Liver (tissue), 9 donors: Measurements from ENCODE around the gene ARFIP1. TPM values are rescaled to one million over a fixed set of nuclear protein-coding genes. Genes with fewer than 3 reads are reported as not detected.

Experiments used
- DNase-seq: peaks from one replicate; pipeline ENCODE4 v3.0.0-alpha.2; 2017; ENCODE audit warnings: low spot score
- H3K27ac ChIP-seq, 2 donors: one replicate each; pipeline ENCODE4 v1.7.0; 2013; ENCODE audit warnings: inconsistent platforms in 2 of 2, low read length in 2 of 2, control low read depth in 1 of 2, low read depth in 1 of 2, mild to moderate bottlenecking in 1 of 2
- H3K27me3 ChIP-seq, 4 donors: one replicate each; pipeline versions ENCODE4 v1.6.1 to v1.7.0; 2013; ENCODE audit warnings: low read length in 3 of 4, inconsistent platforms in 1 of 4, mild to moderate bottlenecking in 1 of 4, moderate library complexity in 1 of 4; ENCODE audit not compliant: control insufficient read depth in 4 of 4, insufficient read depth in 4 of 4
- H3K36me3 ChIP-seq, 4 donors: one replicate each; pipeline versions ENCODE4 v1.6.1 to v1.7.0; 2013; ENCODE audit warnings: low read length in 3 of 4, mild to moderate bottlenecking in 3 of 4, low read depth in 1 of 4, moderate library complexity in 1 of 4; ENCODE audit not compliant: control insufficient read depth in 4 of 4, insufficient read depth in 3 of 4
- H3K4me1 ChIP-seq, 4 donors: one replicate each; pipeline versions ENCODE4 v1.6.1 to v1.7.0; 2013; ENCODE audit warnings: low read length in 3 of 4, mild to moderate bottlenecking in 3 of 4, moderate library complexity in 1 of 4; ENCODE audit not compliant: control insufficient read depth in 4 of 4, insufficient read depth in 4 of 4
- H3K4me3 ChIP-seq, 3 donors: one replicate each; pipeline versions ENCODE4 v1.6.1 to v1.7.0; 2013; ENCODE audit warnings: low read length in 3 of 3, control low read depth in 1 of 3, low read depth in 1 of 3, mild to moderate bottlenecking in 1 of 3
- H3K9ac ChIP-seq, 2 donors: one replicate each; pipeline ENCODE4 v1.7.0; 2013; ENCODE audit warnings: low read length in 2 of 2, mild to moderate bottlenecking in 2 of 2, moderate library complexity in 2 of 2, control low read depth in 1 of 2, low read depth in 1 of 2
- H3K9me3 ChIP-seq, 4 donors: one replicate each; pipeline versions ENCODE4 v1.6.1 to v1.7.0; 2013; ENCODE audit warnings: low read length in 3 of 4; ENCODE audit not compliant: control insufficient read depth in 4 of 4
- EGR1 ChIP-seq, 2 donors: IDR thresholded peaks; 2 replicates each; pipeline ENCODE4 v1.6.1; 2016 to 2018; ENCODE audit warnings: antibody characterized with exemption in 2 of 2, low read depth in 2 of 2
- FOXA2 ChIP-seq: IDR thresholded peaks from 2 replicates; pipeline ENCODE4 v1.6.1; 2016; ENCODE audit warnings: antibody characterized with exemption
- GABPA ChIP-seq, 2 donors: IDR thresholded peaks in 1 of 2; conservative IDR thresholded peaks in 1 of 2; 2 replicates each; pipeline ENCODE4 v1.6.1; 2016; ENCODE audit warnings: antibody characterized with exemption in 2 of 2, mild to moderate bottlenecking in 1 of 2, moderate library complexity in 1 of 2
- HNF4G ChIP-seq: IDR thresholded peaks from 2 replicates; pipeline ENCODE4 v1.6.1; 2016; ENCODE audit warnings: antibody characterized with exemption
- JUND ChIP-seq, 2 donors: IDR thresholded peaks; 2 replicates each; pipeline ENCODE4 v1.6.1; 2016; ENCODE audit warnings: antibody characterized with exemption in 2 of 2
- NR2F2 ChIP-seq: IDR thresholded peaks from 2 replicates; pipeline ENCODE4 v1.6.1; 2016; ENCODE audit warnings: antibody characterized with exemption
- RXRA ChIP-seq, 2 donors: IDR thresholded peaks; 2 replicates each; pipeline ENCODE4 v1.6.1; 2017 to 2018; ENCODE audit warnings: antibody characterized with exemption in 2 of 2, mild to moderate bottlenecking in 1 of 2
- SP1 ChIP-seq: IDR thresholded peaks from 2 replicates; pipeline ENCODE4 v1.6.1; 2018; ENCODE audit warnings: antibody characterized with exemption, mild to moderate bottlenecking
- TAF1 ChIP-seq: conservative IDR thresholded peaks from 2 replicates; pipeline ENCODE4 v1.6.1; 2016; ENCODE audit warnings: antibody characterized with exemption, mild to moderate bottlenecking
- YY1 ChIP-seq: IDR thresholded peaks from 2 replicates; pipeline ENCODE4 v1.6.1; 2016; ENCODE audit warnings: antibody characterized with exemption, mild to moderate bottlenecking
- ZBTB33 ChIP-seq: IDR thresholded peaks from 2 replicates; pipeline ENCODE4 v1.6.1; 2016; ENCODE audit warnings: antibody characterized with exemption
- WGBS: extraction: QIAGEN DNeasy Blood & Tissue Kit; methylation state at CpG from one replicate; pipeline ENCODE4 v1.1.7; 2013; 5-methylcytosine and 5-hydroxymethylcytosine counted together
- polyA plus RNA-seq, 2 donors: library from polyadenylated mRNA; stranded (reverse) in 1 of 2; unstranded in 1 of 2; fragments of 200-250 nt in 1 of 2; fragments of >200 nt in 1 of 2; fragmentation: Nextera tagmentation in 1 of 2; extraction: Ambion mirVana in 1 of 2; gene quantifications; one replicate each; pipeline versions ENCODE4 v1.2.1 to v1.2.3, GENCODE V29; 2013 to 2015
- total RNA-seq, 2 donors: library from RNA; depleted of rRNA; stranded (reverse); fragments of >200 nt; gene quantifications; one replicate each; pipeline ENCODE4 v1.2.3, GENCODE V29; 2014
- TF ChIP-seq, protein P1 (sequence below): IDR thresholded peaks from 2 replicates; pipeline ENCODE4 v1.6.1; 2016; ENCODE audit warnings: antibody characterized with exemption, mild to moderate bottlenecking
- donor health status: healthy.
- donor health status: healthy.
- donor health status: healthy.
- donor health status: healthy.
- donor health status: healthy.

Gene ARFIP1
- total and polyA plus RNA-seq, 4 donors = 6.8 to 16.8 (median 14.9) TPM

DNA sequence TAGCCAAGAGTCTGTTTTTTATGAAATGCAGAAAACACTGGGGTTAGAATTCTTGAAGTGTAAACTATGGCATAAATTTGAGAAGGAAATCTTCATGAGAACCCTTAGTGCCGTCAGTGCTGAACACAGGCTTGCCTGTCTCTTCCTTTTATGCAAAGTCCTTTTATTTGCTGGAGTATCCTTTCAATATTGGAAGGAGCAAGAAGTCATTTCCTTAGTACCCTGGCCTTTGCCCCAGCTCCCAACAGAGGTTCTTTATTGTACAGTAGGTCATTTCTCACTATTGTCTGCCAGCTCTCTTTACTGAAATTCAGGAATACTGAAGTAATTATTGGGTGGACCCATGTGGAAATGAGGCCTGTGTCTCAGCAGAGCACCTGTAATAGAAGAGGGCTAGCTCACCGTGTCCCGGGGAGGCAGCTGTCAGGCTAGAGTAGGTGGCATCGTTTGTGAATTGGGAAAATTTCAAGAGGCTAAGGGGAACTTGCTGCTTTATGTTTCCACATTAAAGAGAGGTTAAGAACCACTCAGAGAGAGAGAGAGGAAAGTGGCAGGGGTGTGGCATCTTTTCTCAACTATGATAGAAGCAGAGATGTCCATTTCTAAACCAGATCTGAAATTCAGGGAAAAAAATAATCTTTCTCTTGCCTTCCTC is 165.0 kb downstream of the ARFIP1 start:
- 80% methylated on average over 4 of the region's 4 CpGs for WGBS
- Histone ChIP-seq H3K27me3 (peaks cover 0 to 2% (median 0%) of the 10 kb centered on the region in 4 donors), H3K36me3 (no peaks in the 10 kb centered on the region), H3K27ac (no peak overlapping the region), H3K4me3 (no peak overlapping the region), H3K9ac (no peak overlapping the region), H3K9me3 (no peaks in the 10 kb centered on the region), H3K4me1 (no peaks in the 10 kb centered on the region)
- DNase-seq = no peak
- peak; percentile 47 for TF ChIP-seq NR2F2
- no peak for TF ChIP-seq ZBTB33

DNA sequence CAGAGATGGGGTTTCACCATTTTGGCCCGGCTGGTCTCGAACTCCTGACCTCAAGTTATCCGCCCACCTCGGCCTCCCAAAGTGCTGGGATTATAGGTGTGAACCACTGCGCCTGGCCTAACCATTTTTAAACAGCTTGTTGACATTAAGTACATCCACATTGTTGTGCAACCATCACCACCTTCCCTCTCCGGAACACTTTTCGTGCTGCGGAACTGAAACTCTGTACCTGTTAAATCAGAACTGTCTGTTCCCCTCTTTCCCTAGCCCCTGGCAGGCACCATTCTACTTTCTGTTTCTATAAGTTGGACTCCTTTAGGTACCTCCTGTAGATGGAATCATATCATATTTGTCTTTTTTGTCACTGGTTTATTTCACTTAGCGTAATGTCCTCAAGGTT is 165.9 kb downstream of the ARFIP1 start:
- 94% methylated on average over 9 of the region's 9 CpGs for WGBS
- H3K9ac ChIP-seq = no peak overlapping the region
- DNase-seq = no peak
- H3K27ac ChIP-seq = no peak overlapping the region
- no peaks in the 10 kb centered on the region for H3K9me3 ChIP-seq
- no peak for TF ChIP-seq FOXA2
- TF ChIP-seq, protein P1, sequence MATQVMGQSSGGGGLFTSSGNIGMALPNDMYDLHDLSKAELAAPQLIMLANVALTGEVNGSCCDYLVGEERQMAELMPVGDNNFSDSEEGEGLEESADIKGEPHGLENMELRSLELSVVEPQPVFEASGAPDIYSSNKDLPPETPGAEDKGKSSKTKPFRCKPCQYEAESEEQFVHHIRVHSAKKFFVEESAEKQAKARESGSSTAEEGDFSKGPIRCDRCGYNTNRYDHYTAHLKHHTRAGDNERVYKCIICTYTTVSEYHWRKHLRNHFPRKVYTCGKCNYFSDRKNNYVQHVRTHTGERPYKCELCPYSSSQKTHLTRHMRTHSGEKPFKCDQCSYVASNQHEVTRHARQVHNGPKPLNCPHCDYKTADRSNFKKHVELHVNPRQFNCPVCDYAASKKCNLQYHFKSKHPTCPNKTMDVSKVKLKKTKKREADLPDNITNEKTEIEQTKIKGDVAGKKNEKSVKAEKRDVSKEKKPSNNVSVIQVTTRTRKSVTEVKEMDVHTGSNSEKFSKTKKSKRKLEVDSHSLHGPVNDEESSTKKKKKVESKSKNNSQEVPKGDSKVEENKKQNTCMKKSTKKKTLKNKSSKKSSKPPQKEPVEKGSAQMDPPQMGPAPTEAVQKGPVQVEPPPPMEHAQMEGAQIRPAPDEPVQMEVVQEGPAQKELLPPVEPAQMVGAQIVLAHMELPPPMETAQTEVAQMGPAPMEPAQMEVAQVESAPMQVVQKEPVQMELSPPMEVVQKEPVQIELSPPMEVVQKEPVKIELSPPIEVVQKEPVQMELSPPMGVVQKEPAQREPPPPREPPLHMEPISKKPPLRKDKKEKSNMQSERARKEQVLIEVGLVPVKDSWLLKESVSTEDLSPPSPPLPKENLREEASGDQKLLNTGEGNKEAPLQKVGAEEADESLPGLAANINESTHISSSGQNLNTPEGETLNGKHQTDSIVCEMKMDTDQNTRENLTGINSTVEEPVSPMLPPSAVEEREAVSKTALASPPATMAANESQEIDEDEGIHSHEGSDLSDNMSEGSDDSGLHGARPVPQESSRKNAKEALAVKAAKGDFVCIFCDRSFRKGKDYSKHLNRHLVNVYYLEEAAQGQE = no peak
- no peak for TF ChIP-seq RXRA (IDR thresholded peaks at IDR 0.05)
- no peak for TF ChIP-seq HNF4G
- no peak for TF ChIP-seq GABPA (IDR thresholded peaks at IDR 0.05 in 1 of 2, conservative IDR thresholded peaks at IDR 0.05 in 1 of 2)
- TF ChIP-seq SP1 = no peak
- no peak for TF ChIP-seq EGR1 (IDR thresholded peaks at IDR 0.05; ENCODE audit: low read depth in 2 of 2)
- TF ChIP-seq YY1 = no peak
- TF ChIP-seq JUND (IDR thresholded peaks at IDR 0.05) = no peak
- no peak for TF ChIP-seq ZBTB33
- TF ChIP-seq TAF1 = no peak
- no peak for TF ChIP-seq NR2F2
- no peak overlapping the region for H3K4me3 ChIP-seq
- H3K4me1 ChIP-seq = no peaks in the 10 kb centered on the region
- H3K27me3 ChIP-seq = no peaks in the 10 kb centered on the region
- H3K36me3 ChIP-seq = no peaks in the 10 kb centered on the region
